ENCODE results near the gene TSFM.

DNA sequence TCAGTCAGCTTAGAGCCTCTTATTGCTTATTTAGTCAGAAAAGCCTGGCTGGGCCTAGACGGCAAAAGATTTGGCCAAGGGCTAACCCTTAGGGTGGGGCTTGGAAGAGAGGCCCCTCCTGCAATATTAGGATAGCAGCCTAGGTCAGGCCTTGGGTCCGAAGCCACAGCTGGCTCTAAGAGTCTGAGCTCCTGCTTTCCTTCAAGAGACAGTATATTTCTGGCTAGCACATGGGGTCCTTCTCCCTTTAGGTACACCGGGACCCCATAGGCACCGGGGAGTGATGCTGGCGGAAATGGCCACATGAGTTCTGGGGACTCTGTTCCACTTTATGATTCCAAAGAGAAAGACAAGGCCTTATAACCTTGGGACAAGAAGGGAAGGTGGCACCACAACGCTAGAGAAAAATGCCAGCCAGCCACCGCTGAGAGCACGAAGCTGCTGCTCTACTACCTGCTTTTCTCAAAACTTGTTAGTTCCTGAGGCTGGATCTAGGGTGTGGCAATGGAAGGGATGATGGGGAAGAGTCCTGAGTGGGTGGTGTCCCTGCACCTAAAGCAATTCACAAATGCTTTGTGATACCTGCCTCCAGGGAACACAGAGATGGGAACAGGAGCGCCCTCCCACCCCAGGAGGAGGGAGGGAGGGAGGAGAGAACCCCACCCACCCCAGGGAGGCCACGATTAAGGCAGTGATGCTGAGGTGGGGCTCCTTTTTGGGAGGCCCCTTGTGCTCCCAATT, 39.1 kb downstream of the TSFM start:
- TF ChIP-seq, protein P1, sequence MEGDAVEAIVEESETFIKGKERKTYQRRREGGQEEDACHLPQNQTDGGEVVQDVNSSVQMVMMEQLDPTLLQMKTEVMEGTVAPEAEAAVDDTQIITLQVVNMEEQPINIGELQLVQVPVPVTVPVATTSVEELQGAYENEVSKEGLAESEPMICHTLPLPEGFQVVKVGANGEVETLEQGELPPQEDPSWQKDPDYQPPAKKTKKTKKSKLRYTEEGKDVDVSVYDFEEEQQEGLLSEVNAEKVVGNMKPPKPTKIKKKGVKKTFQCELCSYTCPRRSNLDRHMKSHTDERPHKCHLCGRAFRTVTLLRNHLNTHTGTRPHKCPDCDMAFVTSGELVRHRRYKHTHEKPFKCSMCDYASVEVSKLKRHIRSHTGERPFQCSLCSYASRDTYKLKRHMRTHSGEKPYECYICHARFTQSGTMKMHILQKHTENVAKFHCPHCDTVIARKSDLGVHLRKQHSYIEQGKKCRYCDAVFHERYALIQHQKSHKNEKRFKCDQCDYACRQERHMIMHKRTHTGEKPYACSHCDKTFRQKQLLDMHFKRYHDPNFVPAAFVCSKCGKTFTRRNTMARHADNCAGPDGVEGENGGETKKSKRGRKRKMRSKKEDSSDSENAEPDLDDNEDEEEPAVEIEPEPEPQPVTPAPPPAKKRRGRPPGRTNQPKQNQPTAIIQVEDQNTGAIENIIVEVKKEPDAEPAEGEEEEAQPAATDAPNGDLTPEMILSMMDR (conservative IDR thresholded peaks at IDR 0.05 in 1 of 2, IDR thresholded peaks at IDR 0.05 in 1 of 2; ENCODE audit: low read depth in 1 of 2, low read length in 2 of 2) = no peak
- TF ChIP-seq EZH2 (IDR thresholded peaks at IDR 0.05; ENCODE audit: low read length, missing control alignments) = no peak

All from fibroblast of lung (primary cell).